HG03103 (cell line): ENCODE data around the gene ALB.

Source experiments
- ATAC-seq: cut with Tn5 transposase; IDR thresholded peaks from one replicate; pipeline ENCODE4 v1.9.1; 2021; ENCODE audit warnings: low read depth; ENCODE audit not compliant: unreplicated experiment

Gene ALB

GRCh38 chr4:73408181-73408867 lies 4.2 kb downstream of the ALB start:
- no peak for ATAC-seq

GRCh38 chr4:73409012-73409862 lies 5.2 kb downstream of the ALB start:
- no peak for ATAC-seq

- ATAC-seq: no peak
These were observed 6.0 kb downstream of the ALB start for GRCh38 chr4:73409978-73410548.

- ATAC-seq: no peak
These were observed 7.0 kb downstream of the ALB start for GRCh38 chr4:73410916-73411730.

GRCh38 chr4:73411731-73412414 lies 7.8 kb downstream of the ALB start:
- no peak for ATAC-seq

- ATAC-seq: no peak
These were observed 9.2 kb downstream of the ALB start for GRCh38 chr4:73413294-73413755.

- no peak for ATAC-seq
These were observed 10.8 kb downstream of the ALB start for GRCh38 chr4:73414936-73415271.

- no peak for ATAC-seq
These were observed 11.7 kb downstream of the ALB start for GRCh38 chr4:73415807-73416238.

GRCh38 chr4:73416423-73417087 lies 12.5 kb downstream of the ALB start:
- no peak for ATAC-seq

GRCh38 chr4:73417342-73417741 lies 13.3 kb downstream of the ALB start:
- no peak for ATAC-seq

GRCh38 chr4:73417973-73418372 lies 13.9 kb downstream of the ALB start:
- no peak for ATAC-seq

GRCh38 chr4:73418677-73419076 lies 14.6 kb downstream of the ALB start:
- no peak for ATAC-seq

GRCh38 chr4:73419106-73420038 lies 15.3 kb downstream of the ALB start:
- ATAC-seq: no peak

- ATAC-seq: no peak
These were observed 16.5 kb downstream of the ALB start for GRCh38 chr4:73420615-73421014.

- ATAC-seq: no peak
These were observed 17.8 kb downstream of the ALB start for GRCh38 chr4:73421708-73422457.

GRCh38 chr4:73422458-73422752 lies 18.3 kb downstream of the ALB start:
- ATAC-seq: no peak

GRCh38 chr4:73423184-73423583 lies 19.1 kb downstream of the ALB start:
- ATAC-seq: no peak

GRCh38 chr4:73426666-73427065 lies 22.6 kb downstream of the ALB start:
- no peak for ATAC-seq
